HG02870 (cell line): ENCODE results near the gene LCE6A.

Source experiments
- ATAC-seq: cut with Tn5 transposase; IDR thresholded peaks from one replicate; pipeline ENCODE4 v1.9.1; 2021; ENCODE audit warnings: mild to moderate bottlenecking, moderate library complexity; ENCODE audit not compliant: unreplicated experiment

The LCE6A gene

GRCh38 chr1:152842556-152842955 is at the start of gene LCE6A:
LCE6A (plus strand) TSS chr1:152842856; CDS start chr1:152843521, 665 bp downstream.
- ATAC-seq, result no peak

- ATAC-seq, result no peak
Measured at GRCh38 chr1:152795686-152796085, 47.0 kb upstream of the LCE6A start.

- no peak for ATAC-seq
Measured at GRCh38 chr1:152796421-152796820, 46.2 kb upstream of the LCE6A start, which contains the start of gene LCE1D. LCE1D (plus strand) TSS chr1:152796721; CDS start chr1:152797795, 1,074 bp downstream.

- ATAC-seq, result no peak
Measured at GRCh38 chr1:152801333-152801732, 41.3 kb upstream of the LCE6A start.

- ATAC-seq, result no peak
Measured at GRCh38 chr1:152806576-152806975, 36.1 kb upstream of the LCE6A start, which contains the start of gene LCE1C. LCE1C (minus strand) TSS chr1:152806651; CDS start chr1:152805478, 1,173 bp downstream.

- ATAC-seq, result no peak
Measured at GRCh38 chr1:152811050-152811449, 31.6 kb upstream of the LCE6A start.

- ATAC-seq, result no peak
Measured at GRCh38 chr1:152811671-152812070, 31.0 kb upstream of the LCE6A start, which contains the start of gene LCE1B. LCE1B (plus strand) TSS chr1:152811971; CDS start chr1:152812447, 476 bp downstream.

- ATAC-seq, result no peak
Measured at GRCh38 chr1:152817309-152817708, 25.3 kb upstream of the LCE6A start.

GRCh38 chr1:152823294-152823693 is 19.4 kb upstream of the LCE6A start:
- ATAC-seq, result no peak

- ATAC-seq, result no peak
Measured at GRCh38 chr1:152824964-152825363, 17.7 kb upstream of the LCE6A start.

GRCh38 chr1:152827173-152827572 is 15.5 kb upstream of the LCE6A start, which contains the start of gene LCE1A:
LCE1A (plus strand) TSS chr1:152827473; CDS start chr1:152827473, 0 bp downstream.
- ATAC-seq, result no peak

GRCh38 chr1:152836870-152837269 is 5.8 kb upstream of the LCE6A start:
- ATAC-seq, result no peak

- no peak for ATAC-seq
Measured at GRCh38 chr1:152855661-152856060, 13.0 kb downstream of the LCE6A start.

GRCh38 chr1:152858062-152858461 is 15.4 kb downstream of the LCE6A start:
- no peak for ATAC-seq

GRCh38 chr1:152859696-152860095 is 17.0 kb downstream of the LCE6A start, which contains the start of gene LCE7A:
LCE7A (plus strand) TSS chr1:152859996; CDS start chr1:152860698, 702 bp downstream.
- ATAC-seq, result no peak

- no peak for ATAC-seq
Measured at GRCh38 chr1:152860129-152860528, 17.5 kb downstream of the LCE6A start.

GRCh38 chr1:152861374-152861773 is 18.7 kb downstream of the LCE6A start:
- no peak for ATAC-seq

- ATAC-seq, result no peak
Measured at GRCh38 chr1:152864443-152864842, 21.8 kb downstream of the LCE6A start.

GRCh38 chr1:152866321-152866720 is 23.7 kb downstream of the LCE6A start:
- no peak for ATAC-seq

- no peak for ATAC-seq
Measured at GRCh38 chr1:152869808-152870419, 27.3 kb downstream of the LCE6A start.

GRCh38 chr1:152870831-152871730 is 28.4 kb downstream of the LCE6A start:
- ATAC-seq, result no peak

- ATAC-seq, result no peak
Measured at GRCh38 chr1:152871731-152872126, 29.1 kb downstream of the LCE6A start.
